ENCODE measurements around the gene MBTD1.
"Not testable (repeated sequence)": the region's sequence is repeated elsewhere in the genome, so short reads cannot be mapped to it uniquely, and the experiment has no call there.

Gene MBTD1

GRCh38 chr17:51256101-51256500, 3.7 kb downstream of the MBTD1 start:
- no peak for DNase-seq

- DNase-seq = no peak
Observed at GRCh38 chr17:51255673-51256072, 4.2 kb downstream of the MBTD1 start.

- no peak for DNase-seq
Observed at GRCh38 chr17:51251010-51251409, 8.8 kb downstream of the MBTD1 start.

GRCh38 chr17:51250314-51250840, 9.5 kb downstream of the MBTD1 start:
- DNase-seq = no peak

- no peak for DNase-seq
Observed at GRCh38 chr17:51245535-51245934, 14.3 kb downstream of the MBTD1 start.

- DNase-seq = no peak
Observed at GRCh38 chr17:51244041-51244440, 15.8 kb downstream of the MBTD1 start.

GRCh38 chr17:51240275-51240674, 19.6 kb downstream of the MBTD1 start:
- no peak for DNase-seq

- no peak for DNase-seq
Observed at GRCh38 chr17:51238255-51238887, 21.5 kb downstream of the MBTD1 start.

- DNase-seq = no peak
Observed at GRCh38 chr17:51234162-51234561, 25.7 kb downstream of the MBTD1 start.

GRCh38 chr17:51231999-51232398, 27.9 kb downstream of the MBTD1 start:
- DNase-seq = no peak

GRCh38 chr17:51230306-51230705, 29.5 kb downstream of the MBTD1 start:
- DNase-seq = no peak

GRCh38 chr17:51229889-51230288, 30.0 kb downstream of the MBTD1 start:
- DNase-seq = no peak

- no peak for DNase-seq
Observed at GRCh38 chr17:51228161-51228560, 31.7 kb downstream of the MBTD1 start.

GRCh38 chr17:51225523-51225922, 34.3 kb downstream of the MBTD1 start:
- not testable (repeated sequence) for DNase-seq

- no peak for DNase-seq
Observed at GRCh38 chr17:51224402-51225262, 35.2 kb downstream of the MBTD1 start.

- no peak for DNase-seq
Observed at GRCh38 chr17:51221322-51221721, 38.5 kb downstream of the MBTD1 start.

GRCh38 chr17:51217946-51218345, 41.9 kb downstream of the MBTD1 start:
- DNase-seq = no peak

- DNase-seq = no peak
Observed at GRCh38 chr17:51214920-51215319, 44.9 kb downstream of the MBTD1 start.

GRCh38 chr17:51203838-51204237, 56.0 kb downstream of the MBTD1 start:
- no peak for DNase-seq

- DNase-seq = no peak
Observed at GRCh38 chr17:51200846-51201245, 59.0 kb downstream of the MBTD1 start.

- DNase-seq = no peak
Observed at GRCh38 chr17:51200295-51200694, 59.6 kb downstream of the MBTD1 start.

GRCh38 chr17:51197754-51198153, 62.1 kb downstream of the MBTD1 start:
- no peak for DNase-seq

GRCh38 chr17:51191895-51192294, 68.0 kb downstream of the MBTD1 start:
- no peak for DNase-seq
